Suprapubic skin (tissue), 4 donors: ENCODE data around the gene SLC29A3.

Source experiments
- POLR2A ChIP-seq, 2 donors: fragments of 450-650 bp; IDR thresholded peaks; one replicate each; pipeline ENCODE4 v1.6.1; 2017; ENCODE audit warnings: antibody characterized with exemption in 2 of 2, mild to moderate bottlenecking in 2 of 2, moderate library complexity in 2 of 2
- POLR2AphosphoS5 ChIP-seq, 3 donors: sonication (generic); formaldehyde crosslinking; IDR thresholded peaks; one replicate each; pipeline ENCODE4 v1.6.1; 2017; ENCODE audit warnings: antibody characterized with exemption in 3 of 3
- TF ChIP-seq, protein P1 (sequence below), 2 donors: fragments of 200-600 bp in 1 of 2; fragments of 450-650 bp in 1 of 2; sonication (generic) in 1 of 2; IDR thresholded peaks; one replicate each; pipeline ENCODE4 v1.5.1; 2016 to 2019; ENCODE audit warnings: antibody characterized with exemption in 2 of 2, mild to moderate bottlenecking in 1 of 2, moderate library complexity in 1 of 2

GRCh38 chr10:71394926-71395562 lies 76.0 kb downstream of the SLC29A3 start:
- TF ChIP-seq POLR2AphosphoS5 (IDR thresholded peaks at IDR 0.05), result no peak
- TF ChIP-seq POLR2A (IDR thresholded peaks at IDR 0.05), result no peak
- TF ChIP-seq, protein P1, sequence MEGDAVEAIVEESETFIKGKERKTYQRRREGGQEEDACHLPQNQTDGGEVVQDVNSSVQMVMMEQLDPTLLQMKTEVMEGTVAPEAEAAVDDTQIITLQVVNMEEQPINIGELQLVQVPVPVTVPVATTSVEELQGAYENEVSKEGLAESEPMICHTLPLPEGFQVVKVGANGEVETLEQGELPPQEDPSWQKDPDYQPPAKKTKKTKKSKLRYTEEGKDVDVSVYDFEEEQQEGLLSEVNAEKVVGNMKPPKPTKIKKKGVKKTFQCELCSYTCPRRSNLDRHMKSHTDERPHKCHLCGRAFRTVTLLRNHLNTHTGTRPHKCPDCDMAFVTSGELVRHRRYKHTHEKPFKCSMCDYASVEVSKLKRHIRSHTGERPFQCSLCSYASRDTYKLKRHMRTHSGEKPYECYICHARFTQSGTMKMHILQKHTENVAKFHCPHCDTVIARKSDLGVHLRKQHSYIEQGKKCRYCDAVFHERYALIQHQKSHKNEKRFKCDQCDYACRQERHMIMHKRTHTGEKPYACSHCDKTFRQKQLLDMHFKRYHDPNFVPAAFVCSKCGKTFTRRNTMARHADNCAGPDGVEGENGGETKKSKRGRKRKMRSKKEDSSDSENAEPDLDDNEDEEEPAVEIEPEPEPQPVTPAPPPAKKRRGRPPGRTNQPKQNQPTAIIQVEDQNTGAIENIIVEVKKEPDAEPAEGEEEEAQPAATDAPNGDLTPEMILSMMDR (IDR thresholded peaks at IDR 0.05), result no peak
